NCI-H1092 treated with DMSO at 0.1 percent for 48 hours (cell line): ENCODE measurements around the gene KLRK1.
"Not testable (repeated sequence)": the region's sequence is repeated elsewhere in the genome, so short reads cannot be mapped to it uniquely, and the experiment has no call there.

Experiments used
- DNase-seq: peaks from one replicate; lab custom pipeline; 2025; lab: John Stamatoyannopoulos, UW

KLRK1 gene

DNA sequence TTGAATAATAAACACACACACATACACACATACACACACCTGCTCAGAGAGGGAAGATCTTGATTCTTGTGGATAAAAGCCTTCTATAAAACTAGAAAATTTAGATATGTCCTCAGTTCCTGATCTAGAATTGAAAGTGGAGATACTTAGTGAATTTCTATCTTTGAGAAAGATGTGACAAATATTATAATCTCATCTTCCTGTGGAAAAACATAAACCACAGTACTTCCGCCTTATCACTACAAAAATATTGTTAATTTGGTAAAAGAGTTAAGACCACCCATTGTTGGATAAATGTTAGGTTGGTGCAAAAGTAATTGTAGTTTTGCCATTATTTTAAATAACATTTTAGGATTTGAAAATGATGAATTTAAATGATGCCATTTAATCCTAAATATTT lies at the start of gene KLRK1:
Gene KLRK1, minus strand, starts transcription at position 138 of the 400 bp plus-strand sequence. CDS start 1,231 bp downstream, outside the sequence.
- no peak for DNase-seq

DNA sequence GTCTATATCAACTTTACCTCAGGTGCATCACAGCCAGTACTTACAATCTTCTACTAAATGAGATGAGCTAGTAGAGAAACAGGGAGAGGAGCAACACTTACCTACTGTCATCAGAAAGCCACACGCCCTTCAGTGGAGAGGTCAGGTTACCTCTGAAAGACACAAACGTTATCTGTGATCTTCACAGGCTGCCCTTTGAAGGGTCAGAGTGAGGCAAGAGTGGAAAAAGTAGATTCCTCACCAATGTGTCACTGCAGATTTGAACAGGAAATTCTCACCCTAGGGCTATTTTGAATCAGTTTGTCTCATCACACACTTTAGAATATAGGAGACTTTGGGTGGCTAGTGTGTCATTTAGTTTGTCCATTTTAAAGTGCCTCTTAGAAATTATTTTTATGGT lies 47.8 kb upstream of the KLRK1 start:
- not testable (repeated sequence) for DNase-seq

GRCh38 chr12:10435816-10436215 lies 46.0 kb upstream of the KLRK1 start, which contains the start of gene KLRC2:
Gene KLRC2, minus strand, starts transcription at chr12:10436010. Its CDS starts 24 bp downstream, at chr12:10435986.
- peak; percentile 11 for DNase-seq

- not testable (repeated sequence) for DNase-seq
Observed at GRCh38 chr12:10430623-10431022, 40.8 kb upstream of the KLRK1 start.

DNA sequence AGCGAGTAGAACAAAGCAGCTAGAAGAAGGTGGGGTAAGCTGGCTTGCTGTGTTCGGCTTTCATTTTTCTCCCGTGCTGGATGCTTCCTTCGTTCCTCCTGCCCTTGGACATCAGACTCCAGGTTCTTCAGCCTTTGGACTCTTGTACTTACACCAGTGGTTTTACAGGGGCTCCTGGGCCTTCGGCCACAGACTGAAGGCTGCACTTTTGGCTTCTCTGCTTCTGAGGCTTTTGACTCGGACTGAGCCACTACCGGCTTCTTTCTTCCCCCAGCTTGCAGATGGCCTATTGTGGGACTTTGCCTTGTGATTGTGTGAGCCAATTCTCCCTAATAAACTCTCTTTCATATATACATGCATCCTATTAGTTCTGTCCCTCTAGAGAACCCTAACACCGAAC lies 36.1 kb upstream of the KLRK1 start:
- not testable (repeated sequence) for DNase-seq

GRCh38 chr12:10424260-10424899 lies 34.5 kb upstream of the KLRK1 start:
- not testable (repeated sequence) for DNase-seq

- not testable (repeated sequence) for DNase-seq
Observed at GRCh38 chr12:10422159-10422558, 32.3 kb upstream of the KLRK1 start.

GRCh38 chr12:10420334-10420733 lies 30.5 kb upstream of the KLRK1 start, which contains the start of gene KLRC3:
Gene KLRC3, minus strand, starts transcription at chr12:10420595. Its CDS starts 45 bp downstream, at chr12:10420550.
- not testable (repeated sequence) for DNase-seq

GRCh38 chr12:10409392-10409791 lies 19.6 kb upstream of the KLRK1 start, which contains the start of gene KLRC4:
Gene KLRC4, minus strand, starts transcription at chr12:10409757. Its CDS starts 182 bp downstream, at chr12:10409575.
- DNase-seq: peak; percentile 18

- DNase-seq: no peak
Observed at GRCh38 chr12:10408842-10409241, 19.0 kb upstream of the KLRK1 start.

- DNase-seq: no peak
Observed at GRCh38 chr12:10406725-10407124, 16.9 kb upstream of the KLRK1 start.

DNA sequence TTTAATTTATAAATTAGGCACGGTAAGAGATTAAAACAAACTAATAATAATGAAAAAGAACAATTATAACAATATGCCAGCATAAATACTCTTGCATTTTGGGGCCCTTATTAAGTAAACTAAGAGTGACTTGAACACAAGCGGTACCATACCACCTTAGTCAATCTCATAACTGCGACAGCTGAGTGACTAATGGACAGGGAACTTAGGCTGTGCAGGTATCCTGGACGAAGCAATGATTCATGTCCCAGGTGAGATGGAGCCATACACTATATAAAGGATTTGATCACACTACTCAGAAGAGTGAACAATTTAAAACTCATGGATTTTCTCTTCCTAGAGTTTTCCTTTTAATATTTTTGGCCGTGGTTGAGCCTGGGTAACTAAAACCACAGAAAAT lies 15.5 kb upstream of the KLRK1 start:
- no peak for DNase-seq

- DNase-seq: no peak
Observed at GRCh38 chr12:10404798-10405197, 15.0 kb upstream of the KLRK1 start.

- no peak for DNase-seq
Observed at GRCh38 chr12:10400829-10401228, 11.0 kb upstream of the KLRK1 start.

DNA sequence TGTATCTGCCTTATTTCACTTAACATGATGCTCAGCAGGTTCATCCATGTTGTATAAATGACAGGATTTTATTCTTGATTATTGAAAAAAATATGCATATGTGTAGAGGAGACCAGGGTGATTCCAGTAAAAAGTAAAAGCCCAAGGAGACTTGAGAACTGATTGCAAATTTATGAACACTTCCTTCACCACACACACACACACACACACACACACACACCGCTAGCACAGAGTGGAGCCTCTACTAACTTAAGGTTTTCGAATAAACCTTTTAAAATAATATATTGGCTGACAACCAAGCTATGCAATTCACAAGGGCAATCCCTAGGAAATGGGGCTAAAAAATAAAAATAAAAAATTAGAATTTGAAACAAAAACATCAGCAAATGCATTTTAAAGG lies 8.3 kb upstream of the KLRK1 start:
- no peak for DNase-seq

DNA sequence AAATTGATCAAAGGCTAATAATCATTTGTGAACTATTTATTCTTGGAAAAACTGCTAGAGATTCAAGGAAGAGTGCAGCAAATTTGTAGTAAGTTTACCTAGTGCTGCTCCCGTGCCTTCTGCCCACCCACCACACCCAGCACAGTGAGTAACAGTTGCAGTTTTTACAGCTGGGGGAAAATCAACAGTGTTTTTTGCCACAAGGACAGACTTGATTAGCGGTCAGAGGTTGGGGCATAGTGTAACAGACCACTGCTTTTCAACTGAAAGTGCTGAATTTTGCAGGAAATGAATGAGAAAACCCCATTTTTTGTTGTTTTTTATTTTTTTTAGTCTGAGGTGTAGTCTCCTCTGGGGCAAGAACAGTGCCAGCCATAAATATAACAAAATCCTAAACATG lies 7.5 kb upstream of the KLRK1 start:
- no peak for DNase-seq

- DNase-seq: not testable (repeated sequence)
Observed at GRCh38 chr12:10396176-10396575, 6.3 kb upstream of the KLRK1 start.

DNA sequence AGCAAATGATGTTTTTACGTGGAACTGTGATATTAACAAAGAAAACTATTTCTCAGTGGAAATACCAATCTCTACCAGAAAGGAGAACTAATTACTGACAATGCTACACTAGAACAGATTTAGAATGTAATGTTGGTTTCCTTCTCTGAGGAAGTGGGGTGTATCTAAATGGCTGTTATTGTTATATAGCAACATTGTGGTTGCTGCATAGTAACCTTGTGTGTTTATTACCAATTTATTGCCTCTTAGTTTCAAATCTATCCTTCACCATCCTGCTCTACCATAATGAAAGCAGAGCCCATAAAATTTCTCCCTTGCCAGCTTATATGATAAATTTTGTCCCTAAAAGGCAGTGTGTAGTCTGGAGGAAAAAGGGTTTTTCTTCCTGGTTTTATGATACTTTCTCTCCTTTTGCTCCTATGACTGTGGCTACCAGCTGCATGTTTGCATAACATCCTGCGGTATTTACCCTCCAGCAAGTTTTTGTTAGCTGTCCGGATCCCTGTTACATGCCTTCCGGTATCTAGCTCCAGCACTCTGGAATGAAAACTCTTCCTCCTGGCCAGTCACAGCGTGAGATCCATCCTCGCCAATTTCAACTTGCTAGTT lies 5.7 kb upstream of the KLRK1 start:
- no peak for DNase-seq

DNA sequence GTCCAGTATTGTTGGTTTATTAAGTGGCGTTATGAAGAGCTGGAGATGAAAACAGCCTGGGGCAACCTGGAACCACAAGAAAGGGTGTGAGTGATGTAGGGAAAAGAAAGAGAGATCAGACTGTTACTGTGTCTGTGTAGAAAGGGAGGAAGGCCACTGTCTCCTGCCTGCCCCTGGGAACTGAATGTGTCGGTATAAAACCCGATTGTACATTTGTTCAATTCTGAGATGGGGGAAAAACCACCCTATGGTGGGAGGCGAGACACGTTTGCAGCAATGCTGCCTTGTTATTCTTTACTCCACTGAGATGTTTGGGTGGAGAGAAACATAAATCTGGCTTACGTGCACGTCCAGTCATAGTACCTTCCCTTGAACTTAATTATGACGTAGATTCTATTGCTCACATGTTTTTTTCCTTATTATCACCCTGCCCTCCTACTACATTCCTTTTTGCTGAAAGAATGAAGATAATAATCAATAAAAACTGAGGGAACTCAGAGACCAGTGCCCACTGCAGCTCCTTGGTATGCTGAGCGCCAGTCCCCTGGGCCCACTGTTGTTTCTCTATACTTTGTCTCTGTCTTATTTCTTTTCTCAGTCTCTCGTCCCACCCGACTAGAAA lies 4.8 kb upstream of the KLRK1 start:
- DNase-seq: not testable (repeated sequence)

- no peak for DNase-seq
Observed at GRCh38 chr12:10393291-10393690, 3.5 kb upstream of the KLRK1 start.

GRCh38 chr12:10392394-10392930 lies 2.6 kb upstream of the KLRK1 start:
- DNase-seq: peak; percentile 75

GRCh38 chr12:10390991-10391390 lies 1.1 kb upstream of the KLRK1 start:
- DNase-seq: not testable (repeated sequence)
